ENCODE results near the gene INSIG1. TPM values are rescaled to one million over a fixed set of nuclear protein-coding genes. Genes with fewer than 3 reads are reported as not detected.

The INSIG1 gene
- total and polyA plus RNA-seq, 2 donors (not counting 3 experiments of a cell fraction or from before 2014, with no cell fraction given), result 79.3 to 102 TPM

DNA sequence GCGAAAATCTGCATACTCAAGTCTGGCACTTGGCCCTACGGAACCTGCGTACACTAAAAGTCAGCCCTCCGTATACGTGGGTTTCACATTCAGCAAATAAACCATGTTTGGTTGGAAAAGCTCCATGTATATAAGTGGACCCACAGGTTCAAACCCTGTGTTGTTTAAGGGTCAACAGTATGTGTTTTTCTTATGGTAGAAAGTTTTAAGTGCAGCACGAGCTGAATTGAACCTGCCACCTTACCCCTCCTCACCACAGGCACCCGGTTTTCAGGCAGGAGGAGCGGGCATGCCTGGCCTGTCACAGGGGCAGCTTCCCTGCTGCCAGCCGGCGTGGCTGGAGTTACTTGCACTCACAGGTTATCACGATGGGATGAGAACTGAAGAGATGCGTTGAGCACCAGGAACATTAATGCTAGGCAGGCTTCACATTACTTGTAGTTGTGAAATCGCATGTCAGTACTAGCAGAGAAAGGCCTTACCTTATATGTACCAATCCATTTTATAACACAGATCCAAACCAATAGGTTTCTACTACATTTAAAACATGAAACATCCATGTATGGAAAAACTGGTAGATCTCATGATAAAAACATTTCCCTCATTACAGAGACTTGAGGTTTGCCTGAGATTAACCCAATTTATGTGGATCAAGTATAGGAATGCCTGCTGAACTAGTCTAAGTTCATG is 12.9 kb downstream of the INSIG1 start:
- TF ChIP-seq POLR2A (IDR thresholded peaks at IDR 0.05; ENCODE audit: low read depth, low read length), result no peak
- no peak for TF ChIP-seq GATA2 (IDR thresholded peaks at IDR 0.05; ENCODE audit: insufficient read depth, insufficient read length, low read depth, low read length)
- TF ChIP-seq JUN (IDR thresholded peaks at IDR 0.05; ENCODE audit: borderline replicate concordance, insufficient read depth, insufficient read length, low read depth), result no peak
- TF ChIP-seq POLR2AphosphoS5 (IDR thresholded peaks at IDR 0.05; ENCODE audit: insufficient read depth, low read depth, low read length), result no peak
- BruUV-seq (replicated peaks), result no TSS peak
- dilution Hi-C loops (cut with MboI; ENCODE audit: extremely low pct_ligation_motif_present, low sequenced_read_pairs), result no loop called here
- ChIA-PET CTCF (no interaction called here), POLR2A (no interaction called here)
- no peak overlapping the region for H3K4me3 ChIP-seq (replicated peaks in 1 of 3; ENCODE audit: insufficient read depth in 1 of 3, low read depth in 1 of 3, low read length in 3 of 3)
- DNase-seq (ENCODE audit: low read depth, low spot score) (no peak), FAIRE-seq (no peak)
- H3K4me1 ChIP-seq (ENCODE audit: control insufficient read depth, extremely low read depth, insufficient read depth, low read length), result no peaks in the 10 kb centered on the region
- intact Hi-C loops (cut with micrococcal nuclease), result no loop called here
- peaks cover 0 to 1% of the 10 kb centered on the region in 2 experiments for H3K27me3 ChIP-seq (ENCODE audit: control insufficient read depth in 2 of 2, insufficient read depth in 2 of 2, low read length in 2 of 2)
- peaks cover 12% of the 10 kb centered on the region for H3K79me2 ChIP-seq (ENCODE audit: control insufficient read depth, insufficient read depth, low read length)
- no peak overlapping the region for H2AFZ ChIP-seq (ENCODE audit: low read depth, low read length)
- H3K36me3 ChIP-seq (ENCODE audit: control insufficient read depth in 2 of 2, extremely low read depth in 1 of 2, insufficient read depth in 2 of 2, low read length in 2 of 2), result peaks cover 5 to 42% of the 10 kb centered on the region in 2 experiments
- H3K4me2 ChIP-seq (ENCODE audit: insufficient read depth, low read length), result no peak overlapping the region
- H3K9me1 ChIP-seq (replicated peaks; ENCODE audit: control insufficient read depth, extremely low read depth, insufficient read depth, low read length), result no peaks in the 10 kb centered on the region
- H3K9me3 ChIP-seq (replicated peaks; ENCODE audit: control insufficient read depth, insufficient read depth, low read length), result no peaks in the 10 kb centered on the region
- H3K9ac ChIP-seq (replicated peaks; ENCODE audit: extremely low read depth, insufficient read depth, low read length), result no peak overlapping the region
- peaks cover 13% of the 10 kb centered on the region for H4K20me1 ChIP-seq (replicated peaks; ENCODE audit: control insufficient read depth, extremely low read depth, insufficient read depth, low read length)
- no peak overlapping the region for H3K27ac ChIP-seq (ENCODE audit: insufficient read depth, low read depth, low read length)

GRCh38 chr7:155311826-155312537 is 14.3 kb downstream of the INSIG1 start:
- TF ChIP-seq GATA2 (IDR thresholded peaks at IDR 0.05; ENCODE audit: insufficient read depth, insufficient read length, low read depth, low read length) (no peak), MYC (IDR thresholded peaks at IDR 0.05; ENCODE audit: low read depth, low read length) (no peak), POLR2A (IDR thresholded peaks at IDR 0.05; ENCODE audit: low read depth, low read length) (no peak), JUN (IDR thresholded peaks at IDR 0.05; ENCODE audit: borderline replicate concordance, insufficient read depth, insufficient read length, low read depth) (no peak), CTCF (IDR thresholded peaks at IDR 0.05; ENCODE audit: extremely low read depth in 1 of 2, insufficient read depth in 1 of 2, low read depth in 1 of 2, low read length in 2 of 2) (no peak), POLR2AphosphoS5 (IDR thresholded peaks at IDR 0.05; ENCODE audit: insufficient read depth, low read depth, low read length) (no peak), EZH2 (IDR thresholded peaks at IDR 0.05; ENCODE audit: borderline replicate concordance, low read depth, low read length, severe bottlenecking) (no peak)
- TF ChIP-seq, protein P1, sequence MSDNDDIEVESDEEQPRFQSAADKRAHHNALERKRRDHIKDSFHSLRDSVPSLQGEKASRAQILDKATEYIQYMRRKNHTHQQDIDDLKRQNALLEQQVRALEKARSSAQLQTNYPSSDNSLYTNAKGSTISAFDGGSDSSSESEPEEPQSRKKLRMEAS (IDR thresholded peaks at IDR 0.05; ENCODE audit: insufficient read depth, insufficient read length), result no peak
- Histone ChIP-seq H3K9ac (replicated peaks; ENCODE audit: extremely low read depth, insufficient read depth, low read length) (no peak overlapping the region), H3K79me2 (ENCODE audit: control insufficient read depth, insufficient read depth, low read length) (peaks cover 2% of the 10 kb centered on the region), H3K36me3 (ENCODE audit: control insufficient read depth in 2 of 2, extremely low read depth in 1 of 2, insufficient read depth in 2 of 2, low read length in 2 of 2) (peaks cover 3 to 31% of the 10 kb centered on the region in 2 experiments), H3K4me3 (replicated peaks in 1 of 3; ENCODE audit: insufficient read depth in 1 of 3, low read depth in 1 of 3, low read length in 3 of 3) (no peak overlapping the region), H3K9me3 (replicated peaks; ENCODE audit: control insufficient read depth, insufficient read depth, low read length) (no peaks in the 10 kb centered on the region), H4K20me1 (replicated peaks; ENCODE audit: control insufficient read depth, extremely low read depth, insufficient read depth, low read length) (peaks cover 5% of the 10 kb centered on the region), H2AFZ (ENCODE audit: low read depth, low read length) (no peak overlapping the region), H3K27ac (ENCODE audit: insufficient read depth, low read depth, low read length) (no peak overlapping the region), H3K4me1 (ENCODE audit: control insufficient read depth, extremely low read depth, insufficient read depth, low read length) (no peaks in the 10 kb centered on the region), H3K4me2 (ENCODE audit: insufficient read depth, low read length) (no peak overlapping the region), H3K9me1 (replicated peaks; ENCODE audit: control insufficient read depth, extremely low read depth, insufficient read depth, low read length) (no peaks in the 10 kb centered on the region), H3K27me3 (ENCODE audit: control insufficient read depth in 2 of 2, insufficient read depth in 2 of 2, low read length in 2 of 2) (peaks cover 0 to 2% of the 10 kb centered on the region in 2 experiments)
- intact Hi-C loops (cut with micrococcal nuclease), result no loop called here
- BruUV-seq (replicated peaks), result no TSS peak
- no peak for DNase-seq (ENCODE audit: low read depth, low spot score)
- CTCF ChIA-PET, result interaction anchor here (0.6 to 0.9 kb wide), 2 partner anchors 8 to 122 kb away, joined by 4 read pairs; no protein-coding TSS in a partner anchor
- dilution Hi-C loops (cut with MboI; ENCODE audit: extremely low pct_ligation_motif_present, low sequenced_read_pairs), result no loop called here
- FAIRE-seq, result no peak
- POLR2A ChIA-PET, result no interaction called here
